NB4 (cell line): ENCODE measurements around the gene ZBTB44.

Source experiments
- POLR2A ChIP-seq: IDR thresholded peaks from 2 replicates; pipeline ENCODE4 v1.6.1; 2011; ENCODE audit warnings: mild to moderate bottlenecking; ENCODE audit not compliant: insufficient read length; ENCODE audit errors: extremely low read depth
- TF ChIP-seq, protein P1 (sequence below): IDR thresholded peaks from one replicate; pipeline ENCODE4 v1.5.1; 2012; ENCODE audit warnings: low read depth, low read length

DNA sequence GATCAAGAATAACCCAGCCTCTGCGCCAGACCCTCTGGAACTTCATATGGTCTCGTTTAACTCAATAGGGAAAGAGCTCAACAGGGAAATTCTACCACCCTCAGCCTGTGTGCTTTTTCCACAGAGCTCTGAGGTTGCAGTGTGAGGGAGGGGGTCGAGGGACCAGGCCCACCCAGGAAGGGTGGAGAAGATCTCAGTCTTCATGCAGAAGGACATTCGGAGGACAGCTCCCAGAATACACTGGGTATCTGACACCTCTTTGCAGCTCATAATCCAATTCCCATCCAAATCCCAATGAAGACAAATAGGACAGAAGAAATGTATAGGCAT lies 98.5 kb downstream of the ZBTB44 start:
- TF ChIP-seq POLR2A: no peak
- TF ChIP-seq, protein P1, sequence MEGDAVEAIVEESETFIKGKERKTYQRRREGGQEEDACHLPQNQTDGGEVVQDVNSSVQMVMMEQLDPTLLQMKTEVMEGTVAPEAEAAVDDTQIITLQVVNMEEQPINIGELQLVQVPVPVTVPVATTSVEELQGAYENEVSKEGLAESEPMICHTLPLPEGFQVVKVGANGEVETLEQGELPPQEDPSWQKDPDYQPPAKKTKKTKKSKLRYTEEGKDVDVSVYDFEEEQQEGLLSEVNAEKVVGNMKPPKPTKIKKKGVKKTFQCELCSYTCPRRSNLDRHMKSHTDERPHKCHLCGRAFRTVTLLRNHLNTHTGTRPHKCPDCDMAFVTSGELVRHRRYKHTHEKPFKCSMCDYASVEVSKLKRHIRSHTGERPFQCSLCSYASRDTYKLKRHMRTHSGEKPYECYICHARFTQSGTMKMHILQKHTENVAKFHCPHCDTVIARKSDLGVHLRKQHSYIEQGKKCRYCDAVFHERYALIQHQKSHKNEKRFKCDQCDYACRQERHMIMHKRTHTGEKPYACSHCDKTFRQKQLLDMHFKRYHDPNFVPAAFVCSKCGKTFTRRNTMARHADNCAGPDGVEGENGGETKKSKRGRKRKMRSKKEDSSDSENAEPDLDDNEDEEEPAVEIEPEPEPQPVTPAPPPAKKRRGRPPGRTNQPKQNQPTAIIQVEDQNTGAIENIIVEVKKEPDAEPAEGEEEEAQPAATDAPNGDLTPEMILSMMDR: no peak
